Lung (tissue), 12 donors: ENCODE measurements around the gene TUBA3C. TPM values are rescaled to one million over a fixed set of nuclear protein-coding genes. Genes with fewer than 3 reads are reported as not detected.
"Not testable (repeated sequence)": the region's sequence is repeated elsewhere in the genome, so short reads cannot be mapped to it uniquely, and the experiment has no call there.

ENCODE experiments used
- ATAC-seq: fragments of 200-7000 bp; cut with Tn5 transposase; one replicate; pipeline ENCODE4 v1.9.1; 2020; ENCODE audit warnings: moderate number of reproducible peaks; ENCODE audit not compliant: insufficient read depth, low FRiP score
- DNase-seq, 3 donors: peaks; one replicate each; pipeline ENCODE4 v3.0.0-alpha.2; 2013 to 2017
- H3K27ac ChIP-seq, 2 donors: one replicate each; pipeline ENCODE4 v1.5.1; 2013; ENCODE audit warnings: mild to moderate bottlenecking in 2 of 2, moderate library complexity in 2 of 2, control low read depth in 1 of 2, inconsistent platforms in 1 of 2, low read depth in 1 of 2, low read length in 1 of 2
- H3K27me3 ChIP-seq, 3 donors: one replicate each; pipeline ENCODE4 v1.5.1; 2013; ENCODE audit warnings: low read length in 2 of 3; ENCODE audit not compliant: control insufficient read depth in 3 of 3, insufficient read depth in 3 of 3
- H3K36me3 ChIP-seq, 4 donors: one replicate each; pipeline ENCODE4 v1.5.1; 2013; ENCODE audit warnings: low read length in 4 of 4, mild to moderate bottlenecking in 1 of 4, moderate library complexity in 1 of 4; ENCODE audit not compliant: control insufficient read depth in 4 of 4, insufficient read depth in 4 of 4
- H3K4me1 ChIP-seq, 5 donors: one replicate each; pipeline ENCODE4 v1.5.1; 2013; ENCODE audit warnings: low read length in 5 of 5, mild to moderate bottlenecking in 2 of 5, moderate library complexity in 1 of 5; ENCODE audit not compliant: control insufficient read depth in 5 of 5, insufficient read depth in 5 of 5
- H3K4me3 ChIP-seq: one replicate; pipeline ENCODE4 v1.5.1; 2013; ENCODE audit warnings: mild to moderate bottlenecking, control low read depth, moderate library complexity
- H3K9ac ChIP-seq, 2 donors: one replicate each; pipeline ENCODE4 v1.5.1; 2013; ENCODE audit warnings: low read length in 2 of 2, control low read depth in 1 of 2; ENCODE audit not compliant: insufficient read depth in 1 of 2
- H3K9me3 ChIP-seq, 4 donors: one replicate each; pipeline ENCODE4 v1.5.1; 2013; ENCODE audit warnings: low read length in 3 of 4, mild to moderate bottlenecking in 1 of 4, moderate library complexity in 1 of 4; ENCODE audit not compliant: control insufficient read depth in 4 of 4, insufficient read depth in 3 of 4
- CTCF ChIP-seq: IDR thresholded peaks from 2 replicates; pipeline ENCODE4 v1.5.1; 2012; ENCODE audit warnings: mild to moderate bottlenecking; ENCODE audit errors: control extremely low read depth, extremely low read depth
- WGBS, 2 donors: extraction: QIAGEN DNeasy Blood & Tissue Kit; methylation state at CpG; one replicate each; pipeline ENCODE4 v1.1.7; 2013; 5-methylcytosine and 5-hydroxymethylcytosine counted together
- polyA plus RNA-seq, 2 donors: library from polyadenylated mRNA; stranded (reverse); fragments of 200-250 nt; gene quantifications; one replicate each; pipeline ENCODE4 v1.2.1, GENCODE V29; 2013
- total RNA-seq, 2 donors: library from RNA; depleted of rRNA in 1 of 2; stranded (reverse); fragments of >200 nt in 1 of 2; gene quantifications; one replicate each; pipeline ENCODE4 v1.2.1, GENCODE V29; 2014 to 2021
- donor health status: control.
- donor health status: control.
- donor health status: Bipolar disorder and iron deficiency.
- donor health status: healthy.
- donor health status: DM: yes; HTN: yes; CAD: no.

TUBA3C gene
- total and polyA plus RNA-seq, 4 donors = not detected

- no peak for DNase-seq
- ATAC-seq = no peak
- H3K4me3 ChIP-seq = no peak overlapping the region
- H3K27ac ChIP-seq = no peak overlapping the region
- H3K36me3 ChIP-seq = no peaks in the 10 kb centered on the region
- peaks cover 0 to 9% (median 1%) of the 10 kb centered on the region in 4 donors for H3K9me3 ChIP-seq
- no peak overlapping the region for H3K9ac ChIP-seq
- no peaks in the 10 kb centered on the region for H3K27me3 ChIP-seq
- H3K4me1 ChIP-seq = no peaks in the 10 kb centered on the region
- 82 to 86% methylated on average over 15 of the region's 15 CpGs for WGBS, 2 donors
- no peak for TF ChIP-seq CTCF
Observed at GRCh38 chr13:19178901-19179593, 2.6 kb downstream of the TUBA3C start.

GRCh38 chr13:19176981-19177776 lies 4.4 kb downstream of the TUBA3C start:
- 87% methylated on average over 36 of the region's 36 CpGs for WGBS, 2 donors
- not testable (repeated sequence) for H3K4me3 ChIP-seq, ATAC-seq, H3K9ac ChIP-seq, DNase-seq, H3K27me3 ChIP-seq, H3K4me1 ChIP-seq, H3K27ac ChIP-seq, H3K36me3 ChIP-seq
- H3K9me3 ChIP-seq = peaks cover 0 to 11% (median 1%) of the 10 kb centered on the region in 4 donors

DNA sequence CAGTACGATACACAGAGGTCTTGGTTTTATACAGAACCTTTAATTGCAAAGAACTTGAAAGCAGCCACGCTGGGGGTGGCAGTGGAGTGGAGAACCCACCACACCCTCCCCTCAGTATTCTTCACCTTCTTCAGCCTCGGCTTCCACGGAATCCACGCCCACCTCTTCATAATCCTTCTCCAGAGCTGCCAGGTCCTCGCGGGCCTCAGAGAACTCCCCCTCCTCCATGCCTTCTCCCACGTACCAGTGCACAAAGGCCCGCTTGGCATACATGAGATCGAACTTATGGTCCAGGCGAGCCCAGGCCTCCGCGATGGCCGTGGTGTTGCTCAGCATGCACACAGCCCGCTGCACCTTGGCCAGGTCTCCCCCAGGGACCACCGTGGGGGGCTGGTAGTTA lies 7.9 kb downstream of the TUBA3C start:
- TF ChIP-seq CTCF = no peak
- H3K4me3 ChIP-seq = no peak overlapping the region
- no peak for DNase-seq
- 86 to 91% methylated on average over 16 of the region's 16 CpGs for WGBS, 2 donors
- H3K27ac ChIP-seq = no peak overlapping the region
- H3K4me1 ChIP-seq = peaks cover 0 to 1% (median 0%) of the 10 kb centered on the region in 5 donors
- no peak overlapping the region for H3K9ac ChIP-seq
- ATAC-seq = no peak
- no peaks in the 10 kb centered on the region for H3K27me3 ChIP-seq
- no peaks in the 10 kb centered on the region for H3K36me3 ChIP-seq
- peaks cover 0 to 4% (median 0%) of the 10 kb centered on the region in 4 donors for H3K9me3 ChIP-seq

DNA sequence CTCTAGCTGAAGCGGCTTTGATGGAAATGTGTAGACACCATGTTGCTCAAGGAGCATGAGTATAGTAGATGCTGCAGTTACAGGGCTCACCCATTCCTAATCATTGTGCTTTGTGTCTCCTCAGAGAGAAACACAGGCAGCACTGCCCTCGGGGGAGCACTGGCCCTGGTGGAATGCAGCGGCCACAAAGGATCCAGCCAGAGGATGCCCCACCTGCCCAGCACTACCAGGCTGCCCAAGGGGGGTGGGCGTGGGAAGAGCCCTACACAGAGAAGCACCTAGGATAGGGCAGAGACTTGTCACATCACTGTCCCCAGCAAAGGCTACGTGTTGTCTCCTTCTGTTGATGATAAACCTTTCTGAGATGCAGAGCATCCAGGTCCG lies 9.0 kb downstream of the TUBA3C start:
- no peak for DNase-seq

More for the DNA sequence above, 9.0 kb downstream of the TUBA3C start:
- no peak overlapping the region for H3K9ac ChIP-seq
- H3K27me3 ChIP-seq = no peaks in the 10 kb centered on the region
- H3K4me1 ChIP-seq = peaks cover 0 to 1% (median 0%) of the 10 kb centered on the region in 5 donors
- H3K4me3 ChIP-seq = no peak overlapping the region
- 70 to 80% methylated on average over 6 of the region's 6 CpGs for WGBS, 2 donors
- ATAC-seq = no peak
- TF ChIP-seq CTCF = no peak
- H3K36me3 ChIP-seq = no peaks in the 10 kb centered on the region
- H3K9me3 ChIP-seq = peaks cover 0 to 4% (median 0%) of the 10 kb centered on the region in 4 donors
- H3K27ac ChIP-seq = no peak overlapping the region
